HUDEP-2 (cell line): ENCODE measurements around the gene NAV2.
"Not testable (repeated sequence)": the region's sequence is repeated elsewhere in the genome, so short reads cannot be mapped to it uniquely, and the experiment has no call there.

ENCODE experiments used
- DNase-seq, 76 experiments: peaks; one replicate each; lab custom pipeline; 2025; ENCODE audit not compliant: unreplicated experiment in 76 of 76; lab: John Stamatoyannopoulos, UW

The NAV2 gene

GRCh38 chr11:19938866-19939265, 226.2 kb downstream of the NAV2 start:
- no peak for DNase-seq

- DNase-seq, result no peak
Observed at GRCh38 chr11:19939415-19939929, 226.8 kb downstream of the NAV2 start.

- DNase-seq, result no peak
Observed at GRCh38 chr11:19940831-19941230, 228.2 kb downstream of the NAV2 start.

- no peak for DNase-seq
Observed at GRCh38 chr11:19946681-19947080, 234.0 kb downstream of the NAV2 start.

- DNase-seq, result no peak
Observed at GRCh38 chr11:19947537-19948114, 235.0 kb downstream of the NAV2 start.

GRCh38 chr11:19949606-19950005, 237.0 kb downstream of the NAV2 start:
- no peak for DNase-seq

GRCh38 chr11:19951558-19952115, 239.0 kb downstream of the NAV2 start:
- DNase-seq, result peak in 20 of 76 experiments; percentile 2 to 51 (median 30)

GRCh38 chr11:19952116-19952605, 239.5 kb downstream of the NAV2 start:
- no peak for DNase-seq

GRCh38 chr11:19952911-19953310, 240.3 kb downstream of the NAV2 start:
- DNase-seq, result no peak

GRCh38 chr11:19953336-19953735, 240.7 kb downstream of the NAV2 start:
- DNase-seq, result no peak

GRCh38 chr11:19953909-19954308, 241.3 kb downstream of the NAV2 start:
- DNase-seq, result peak in 2 of 76 experiments; percentile 2 to 6

- DNase-seq, result no peak
Observed at GRCh38 chr11:19954899-19955298, 242.3 kb downstream of the NAV2 start.

- DNase-seq, result no peak
Observed at GRCh38 chr11:19955660-19956059, 243.0 kb downstream of the NAV2 start.

- DNase-seq, result no peak
Observed at GRCh38 chr11:19956228-19956627, 243.6 kb downstream of the NAV2 start.

- no peak for DNase-seq
Observed at GRCh38 chr11:19957294-19957943, 244.8 kb downstream of the NAV2 start.

- no peak for DNase-seq
Observed at GRCh38 chr11:19958204-19958603, 245.6 kb downstream of the NAV2 start.

GRCh38 chr11:19959210-19959609, 246.6 kb downstream of the NAV2 start:
- DNase-seq, result no peak

GRCh38 chr11:19959648-19960059, 247.0 kb downstream of the NAV2 start:
- DNase-seq, result no peak

GRCh38 chr11:19960410-19960809, 247.8 kb downstream of the NAV2 start:
- not testable (repeated sequence) for DNase-seq

GRCh38 chr11:19961225-19961624, 248.6 kb downstream of the NAV2 start:
- DNase-seq, result no peak

GRCh38 chr11:19962053-19962800, 249.6 kb downstream of the NAV2 start:
- DNase-seq, result no peak
